Fibroblast of lung (primary cell): ENCODE data around the gene UBE2L6. TPM values are rescaled to one million over a fixed set of nuclear protein-coding genes. Genes with fewer than 3 reads are reported as not detected.

Source experiments
- DNase-seq, 2 donors: peaks; one replicate each; pipeline versions ENCODE4 v3.0.0 to v3.0.0-alpha.2; 2010; ENCODE audit warnings: low read depth in 2 of 2
- H2AFZ ChIP-seq: 2 replicates; pipeline ENCODE4 v1.5.1; 2012; ENCODE audit warnings: low read length, control low read depth, inconsistent platforms
- H3K27ac ChIP-seq: 2 replicates; pipeline ENCODE4 v1.5.1; 2011; ENCODE audit warnings: low read length, control low read depth; ENCODE audit not compliant: insufficient read depth
- H3K27me3 ChIP-seq: 2 replicates; pipeline ENCODE4 v1.5.1; 2011; ENCODE audit warnings: mild to moderate bottlenecking, low read length; ENCODE audit not compliant: control insufficient read depth, insufficient read depth
- H3K36me3 ChIP-seq: 2 replicates; pipeline ENCODE4 v1.5.1; 2011; ENCODE audit warnings: low read length; ENCODE audit not compliant: control insufficient read depth, insufficient read depth
- H3K4me1 ChIP-seq: 2 replicates; pipeline ENCODE4 v1.5.1; 2011; ENCODE audit warnings: low read length; ENCODE audit not compliant: control insufficient read depth, insufficient read depth; ENCODE audit errors: extremely low read depth
- H3K4me2 ChIP-seq: 2 replicates; pipeline ENCODE4 v1.5.1; 2011; ENCODE audit warnings: low read length, control low read depth; ENCODE audit not compliant: insufficient read depth; ENCODE audit errors: extremely low read depth
- H3K4me3 ChIP-seq, 4 experiments: fragments of 200-600 bp in 1 of 4; sonication (generic) in 1 of 4; replicated peaks in 1 of 4; 2 replicates each; pipeline ENCODE4 v1.5.1; 2011 to 2016; ENCODE audit warnings: low read length in 4 of 4, low read depth in 3 of 4, mild to moderate bottlenecking in 3 of 4, control low read depth in 2 of 4, inconsistent platforms in 1 of 4, mixed read lengths in 1 of 4; ENCODE audit not compliant: insufficient read depth in 1 of 4; ENCODE audit errors: control extremely low read depth in 1 of 4
- H3K79me2 ChIP-seq: 2 replicates; pipeline ENCODE4 v1.5.1; 2012; ENCODE audit warnings: mild to moderate bottlenecking, low read length, inconsistent platforms; ENCODE audit not compliant: control insufficient read depth, insufficient read depth
- H3K9ac ChIP-seq: 2 replicates; pipeline ENCODE4 v1.5.1; 2011; ENCODE audit warnings: mild to moderate bottlenecking, low read length, control low read depth; ENCODE audit not compliant: insufficient read depth
- H3K9me3 ChIP-seq: 2 replicates; pipeline ENCODE4 v1.5.1; 2012; ENCODE audit warnings: low read depth, low read length; ENCODE audit not compliant: control insufficient read depth, insufficient read depth
- H4K20me1 ChIP-seq: 2 replicates; pipeline ENCODE4 v1.5.1; 2011; ENCODE audit warnings: low read length; ENCODE audit not compliant: control insufficient read depth, insufficient read depth; ENCODE audit errors: extremely low read depth
- EZH2 ChIP-seq: IDR thresholded peaks from 2 replicates; pipeline ENCODE4 v1.5.1; 2012; ENCODE audit warnings: low read length, control low read depth, mild to moderate bottlenecking; ENCODE audit errors: missing control alignments
- polyA plus RNA-seq, 2 donors: library from polyadenylated mRNA; depleted of rRNA in 1 of 2; stranded (reverse) in 1 of 2; unstranded in 1 of 2; fragments of >200 nt; gene quantifications; 2 replicates each; pipeline ENCODE4 v1.2.1, GENCODE V29; 2011 to 2012; ENCODE audit warnings: missing spikeins in 1 of 2
- total RNA-seq: library from RNA; depleted of rRNA; stranded (reverse); fragments of >200 nt; gene quantifications from 2 replicates; pipeline ENCODE4 v1.2.1, GENCODE V29; 2014
- TF ChIP-seq, protein P1 (sequence below), 2 donors: IDR thresholded peaks in 1 of 2; conservative IDR thresholded peaks in 1 of 2; 1 replicate in 1 of 2; 2 replicates in 1 of 2; pipeline ENCODE4 v1.5.1; 2011 to 2012; ENCODE audit warnings: low read length in 2 of 2, control low read depth in 1 of 2, inconsistent platforms in 1 of 2, low read depth in 1 of 2, mild to moderate bottlenecking in 1 of 2

Gene UBE2L6
- total and polyA plus RNA-seq, 2 donors (not counting 1 experiment from before 2014, with no cell fraction given) = 94.8 to 113 TPM

DNA sequence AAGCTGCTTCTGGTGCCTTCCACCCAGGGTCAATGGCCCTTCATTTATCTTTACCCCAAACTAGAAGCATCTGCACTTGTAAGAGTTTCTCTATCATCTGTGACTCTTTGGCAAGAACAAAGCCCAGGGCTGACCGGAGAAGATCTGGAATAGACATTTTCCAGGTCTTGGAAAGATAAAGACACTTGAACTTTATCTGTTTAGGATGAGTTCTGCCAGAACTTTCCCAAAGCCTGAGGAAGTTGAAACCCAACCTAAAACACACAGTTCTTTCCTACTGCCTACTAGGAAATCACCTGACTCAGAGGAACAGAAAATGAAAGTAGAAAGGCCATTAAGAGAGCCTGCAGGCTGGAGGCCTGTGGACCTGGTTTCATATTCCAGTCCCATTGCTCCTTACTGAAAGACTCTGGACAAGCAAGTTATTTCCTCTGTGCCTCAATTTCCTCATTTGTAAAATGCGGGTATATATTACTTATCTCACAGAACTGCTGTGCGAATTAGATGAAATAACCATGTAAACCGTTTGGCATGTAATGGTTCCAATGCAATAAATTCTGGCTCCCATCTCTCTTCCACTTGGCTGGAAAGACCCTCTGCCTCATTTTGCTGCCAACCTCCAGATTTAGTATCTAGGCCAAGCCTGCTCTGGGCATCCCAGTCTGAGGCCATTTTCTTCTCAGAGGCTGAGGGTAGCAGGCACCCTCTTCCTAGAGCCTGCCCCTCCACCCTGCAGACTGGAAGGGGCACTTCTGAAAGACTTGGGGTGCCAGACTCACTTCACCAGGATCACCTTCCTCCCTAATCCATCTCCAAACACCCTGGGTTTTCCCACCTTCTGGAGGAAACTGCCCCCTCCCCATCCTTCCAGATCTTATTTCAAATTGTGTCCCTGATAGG lies 1.2 kb downstream of the UBE2L6 start:
- Histone ChIP-seq H3K9me3 (no peaks in the 10 kb centered on the region), H3K9ac (peak overlapping the region; percentile 45), H3K27ac (peak overlapping the region; percentile 34), H3K4me1 (peaks cover 12% of the 10 kb centered on the region), H3K4me3 (peak overlapping the region; percentile 81 to 94 (median 92)), H3K79me2 (peaks cover 12% of the 10 kb centered on the region), H3K4me2 (peak overlapping the region; percentile 100), H3K36me3 (no peaks in the 10 kb centered on the region), H3K27me3 (no peaks in the 10 kb centered on the region), H2AFZ (peak overlapping the region; percentile 61), H4K20me1 (no peaks in the 10 kb centered on the region)
- DNase-seq = peak; percentile 45 to 65
- TF ChIP-seq, protein P1, sequence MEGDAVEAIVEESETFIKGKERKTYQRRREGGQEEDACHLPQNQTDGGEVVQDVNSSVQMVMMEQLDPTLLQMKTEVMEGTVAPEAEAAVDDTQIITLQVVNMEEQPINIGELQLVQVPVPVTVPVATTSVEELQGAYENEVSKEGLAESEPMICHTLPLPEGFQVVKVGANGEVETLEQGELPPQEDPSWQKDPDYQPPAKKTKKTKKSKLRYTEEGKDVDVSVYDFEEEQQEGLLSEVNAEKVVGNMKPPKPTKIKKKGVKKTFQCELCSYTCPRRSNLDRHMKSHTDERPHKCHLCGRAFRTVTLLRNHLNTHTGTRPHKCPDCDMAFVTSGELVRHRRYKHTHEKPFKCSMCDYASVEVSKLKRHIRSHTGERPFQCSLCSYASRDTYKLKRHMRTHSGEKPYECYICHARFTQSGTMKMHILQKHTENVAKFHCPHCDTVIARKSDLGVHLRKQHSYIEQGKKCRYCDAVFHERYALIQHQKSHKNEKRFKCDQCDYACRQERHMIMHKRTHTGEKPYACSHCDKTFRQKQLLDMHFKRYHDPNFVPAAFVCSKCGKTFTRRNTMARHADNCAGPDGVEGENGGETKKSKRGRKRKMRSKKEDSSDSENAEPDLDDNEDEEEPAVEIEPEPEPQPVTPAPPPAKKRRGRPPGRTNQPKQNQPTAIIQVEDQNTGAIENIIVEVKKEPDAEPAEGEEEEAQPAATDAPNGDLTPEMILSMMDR (conservative IDR thresholded peaks at IDR 0.05 in 1 of 2, IDR thresholded peaks at IDR 0.05 in 1 of 2; ENCODE audit: low read depth in 1 of 2, low read length in 2 of 2) = no peak
- no peak for TF ChIP-seq EZH2

DNA sequence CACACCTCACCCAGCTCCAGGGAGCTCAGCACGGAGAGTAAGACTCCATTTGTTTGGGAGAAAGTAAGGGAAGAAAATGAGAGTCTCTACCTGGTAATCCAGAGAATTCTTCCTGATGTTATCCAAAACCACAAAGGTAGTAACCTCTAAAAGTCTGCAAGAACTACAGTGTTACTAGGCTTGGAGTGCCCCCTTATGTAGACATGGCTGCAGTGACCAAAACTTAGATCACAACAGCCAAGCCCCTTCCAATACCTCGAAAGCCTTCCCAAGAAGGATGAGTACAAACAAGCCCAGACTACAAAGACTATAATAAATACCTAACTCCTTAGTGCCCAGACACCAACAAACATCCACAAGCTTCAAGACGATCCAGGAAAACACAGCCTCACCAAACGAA lies 4.9 kb downstream of the UBE2L6 start:
- Histone ChIP-seq H3K79me2 (peaks cover 12% of the 10 kb centered on the region), H3K4me1 (peaks cover 3% of the 10 kb centered on the region), H3K4me3 (no peak overlapping the region), H3K9ac (no peak overlapping the region), H3K9me3 (no peaks in the 10 kb centered on the region), H3K27ac (no peak overlapping the region), H2AFZ (no peak overlapping the region), H3K36me3 (peaks cover 7% of the 10 kb centered on the region), H3K4me2 (no peak overlapping the region), H4K20me1 (no peaks in the 10 kb centered on the region), H3K27me3 (no peaks in the 10 kb centered on the region)
- TF ChIP-seq, protein P1 (conservative IDR thresholded peaks at IDR 0.05 in 1 of 2, IDR thresholded peaks at IDR 0.05 in 1 of 2; ENCODE audit: low read depth in 1 of 2, low read length in 2 of 2) = no peak
- no peak for TF ChIP-seq EZH2
- DNase-seq = no peak

DNA sequence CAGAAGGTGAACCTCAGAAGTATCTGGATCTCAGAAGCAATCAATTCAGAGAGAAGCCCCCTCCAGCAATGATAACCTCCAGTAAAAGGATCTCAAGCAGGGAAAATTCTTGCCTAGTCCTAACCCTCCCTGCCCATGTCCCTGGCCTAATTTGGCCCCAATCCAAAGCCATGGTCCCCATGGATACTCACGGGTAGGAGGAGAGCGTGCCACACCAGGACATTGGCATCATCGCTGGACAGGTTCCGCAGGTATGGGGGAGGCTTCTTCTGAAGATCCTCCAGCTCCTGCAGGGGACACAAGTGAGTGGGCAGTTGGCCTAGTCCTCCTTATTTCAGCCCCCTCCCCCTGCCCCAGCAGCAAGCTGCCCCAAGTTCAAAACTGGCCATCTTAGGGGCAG lies 7.3 kb downstream of the UBE2L6 start:
- no peak overlapping the region for H3K4me3 ChIP-seq
- H3K36me3 ChIP-seq = peaks cover 13% of the 10 kb centered on the region
- no peak for DNase-seq
- no peaks in the 10 kb centered on the region for H3K4me1 ChIP-seq
- H2AFZ ChIP-seq = no peak overlapping the region
- no peaks in the 10 kb centered on the region for H3K9me3 ChIP-seq
- H3K4me2 ChIP-seq = no peak overlapping the region
- H3K9ac ChIP-seq = no peak overlapping the region
- H3K27ac ChIP-seq = no peak overlapping the region
- no peaks in the 10 kb centered on the region for H3K27me3 ChIP-seq
- TF ChIP-seq EZH2 = no peak
- TF ChIP-seq, protein P1 (conservative IDR thresholded peaks at IDR 0.05 in 1 of 2, IDR thresholded peaks at IDR 0.05 in 1 of 2; ENCODE audit: low read depth in 1 of 2, low read length in 2 of 2) = no peak
- H3K79me2 ChIP-seq = no peaks in the 10 kb centered on the region
- no peaks in the 10 kb centered on the region for H4K20me1 ChIP-seq
